Choroid plexus epithelial cell (primary cell): Measurements from ENCODE around the gene SLC29A3.

Experiments used
- DNase-seq: peaks from one replicate; pipeline ENCODE4 v3.0.0-alpha.2; 2010; ENCODE audit warnings: low read depth
- H3K4me3 ChIP-seq: 2 replicates; pipeline ENCODE4 v1.5.1; 2011; ENCODE audit warnings: low read depth, mild to moderate bottlenecking, control low read depth, low read length, moderate library complexity
- TF ChIP-seq, protein P1 (sequence below): conservative IDR thresholded peaks from 2 replicates; pipeline ENCODE4 v1.5.1; 2011; ENCODE audit warnings: low read depth, mild to moderate bottlenecking, control low read depth, inconsistent platforms, low read length, moderate library complexity

Gene SLC29A3

GRCh38 chr10:71342573-71343391 lies 23.7 kb downstream of the SLC29A3 start:
- TF ChIP-seq, protein P1, sequence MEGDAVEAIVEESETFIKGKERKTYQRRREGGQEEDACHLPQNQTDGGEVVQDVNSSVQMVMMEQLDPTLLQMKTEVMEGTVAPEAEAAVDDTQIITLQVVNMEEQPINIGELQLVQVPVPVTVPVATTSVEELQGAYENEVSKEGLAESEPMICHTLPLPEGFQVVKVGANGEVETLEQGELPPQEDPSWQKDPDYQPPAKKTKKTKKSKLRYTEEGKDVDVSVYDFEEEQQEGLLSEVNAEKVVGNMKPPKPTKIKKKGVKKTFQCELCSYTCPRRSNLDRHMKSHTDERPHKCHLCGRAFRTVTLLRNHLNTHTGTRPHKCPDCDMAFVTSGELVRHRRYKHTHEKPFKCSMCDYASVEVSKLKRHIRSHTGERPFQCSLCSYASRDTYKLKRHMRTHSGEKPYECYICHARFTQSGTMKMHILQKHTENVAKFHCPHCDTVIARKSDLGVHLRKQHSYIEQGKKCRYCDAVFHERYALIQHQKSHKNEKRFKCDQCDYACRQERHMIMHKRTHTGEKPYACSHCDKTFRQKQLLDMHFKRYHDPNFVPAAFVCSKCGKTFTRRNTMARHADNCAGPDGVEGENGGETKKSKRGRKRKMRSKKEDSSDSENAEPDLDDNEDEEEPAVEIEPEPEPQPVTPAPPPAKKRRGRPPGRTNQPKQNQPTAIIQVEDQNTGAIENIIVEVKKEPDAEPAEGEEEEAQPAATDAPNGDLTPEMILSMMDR, result no peak
- H3K4me3 ChIP-seq, result no peak overlapping the region
- no peak for DNase-seq

DNA sequence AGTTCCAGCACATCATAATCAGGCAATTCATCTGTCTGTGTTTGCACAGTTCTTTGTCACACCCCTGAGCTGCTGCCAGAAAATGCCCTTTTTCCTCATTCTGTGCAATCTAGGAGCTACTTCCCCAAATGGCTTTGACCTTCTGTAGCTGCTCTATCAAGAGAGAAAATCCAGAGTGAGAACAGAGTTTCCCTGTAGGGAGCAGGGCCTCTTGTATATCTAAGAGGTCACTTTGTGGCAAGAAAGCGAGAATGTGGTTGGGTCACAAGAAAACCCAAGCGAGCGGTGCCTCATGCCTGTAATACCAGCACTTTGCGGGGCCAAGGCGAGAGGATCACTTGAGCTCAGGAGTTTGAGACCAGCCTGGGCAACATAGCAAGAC lies 24.3 kb downstream of the SLC29A3 start:
- peak; percentile 60 for DNase-seq
- no peak overlapping the region for H3K4me3 ChIP-seq
- TF ChIP-seq, protein P1, result no peak

DNA sequence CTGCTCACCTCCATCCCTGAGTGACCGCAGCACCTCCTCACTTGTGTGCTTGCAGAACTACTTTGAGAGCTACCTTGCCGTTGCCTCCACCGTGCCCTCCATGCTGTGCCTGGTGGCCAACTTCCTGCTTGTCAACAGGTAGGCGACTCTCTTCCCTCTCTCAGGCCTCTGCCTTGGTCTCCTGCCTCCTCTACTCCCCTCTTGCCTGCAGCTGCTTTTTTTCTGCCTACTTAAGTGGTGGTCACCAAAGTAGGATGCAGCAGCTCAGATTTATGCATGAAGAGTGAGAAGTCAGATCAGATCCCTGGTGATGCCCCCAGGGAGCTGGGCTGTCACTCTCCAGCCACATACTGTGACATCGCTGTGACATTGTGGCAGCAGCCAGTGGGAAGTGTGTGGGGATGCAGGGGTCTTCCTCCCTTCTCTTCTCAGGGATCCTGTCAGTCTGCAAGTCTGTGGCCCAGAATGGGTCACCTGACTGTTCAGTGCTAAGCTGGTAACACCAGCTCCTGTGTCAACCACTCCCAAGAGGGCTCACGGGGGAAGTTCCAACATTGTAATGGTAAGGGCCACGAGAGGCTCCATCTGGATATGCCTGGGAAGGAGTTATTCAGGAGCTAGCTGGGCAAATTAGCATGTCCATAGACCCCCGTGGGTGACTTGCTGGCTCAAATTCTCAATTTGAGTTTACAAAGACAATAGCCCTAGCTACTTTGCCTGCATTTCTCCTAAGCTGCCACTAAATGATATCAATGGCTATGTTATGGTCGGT lies 25.3 kb downstream of the SLC29A3 start:
- no peak overlapping the region for H3K4me3 ChIP-seq
- no peak for DNase-seq
- TF ChIP-seq, protein P1, result no peak

DNA sequence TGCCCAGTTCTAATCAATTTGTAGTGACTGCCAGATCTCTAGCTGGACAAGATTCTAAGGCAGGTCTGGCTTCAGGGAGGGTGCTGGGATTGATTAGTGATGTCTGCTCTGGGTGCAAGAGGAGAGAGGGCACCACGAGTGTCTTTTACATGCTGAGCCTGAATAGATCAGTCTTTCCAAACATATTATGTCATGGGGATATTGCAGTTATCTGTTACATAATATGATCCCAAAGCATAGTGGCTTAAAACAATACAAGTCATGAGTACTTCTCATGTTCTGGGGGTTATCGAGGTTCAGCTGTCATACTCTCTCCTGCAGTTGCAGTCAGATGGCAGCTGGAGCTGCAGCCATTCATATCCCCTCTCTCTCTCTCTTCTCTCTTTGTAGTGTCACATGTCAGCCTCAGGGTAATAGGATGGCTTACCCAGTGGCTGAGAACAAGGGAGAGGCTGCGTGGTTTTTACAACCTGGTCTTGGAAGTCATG lies 26.0 kb downstream of the SLC29A3 start:
- DNase-seq, result no peak
- H3K4me3 ChIP-seq, result no peak overlapping the region
- TF ChIP-seq, protein P1, result no peak

DNA sequence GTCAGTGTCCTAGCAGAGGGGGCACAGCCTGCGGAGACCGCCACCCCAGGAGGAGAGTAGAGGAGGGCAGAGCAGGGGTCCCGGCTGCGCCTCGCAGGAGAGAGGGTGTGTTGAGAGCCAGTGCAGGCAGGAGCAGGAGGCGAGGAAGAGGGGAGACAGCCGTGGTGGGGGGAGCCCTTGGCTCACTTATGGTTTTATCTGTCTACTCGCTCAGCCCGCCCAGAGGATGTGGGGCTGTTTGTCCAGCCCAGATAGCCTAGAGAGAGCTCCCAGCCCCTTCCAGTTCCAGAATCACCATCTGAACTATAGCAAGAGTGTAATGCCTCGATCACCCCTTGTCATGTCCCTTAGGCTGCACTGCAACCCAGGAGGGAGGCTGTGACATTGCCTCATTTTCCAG lies 26.6 kb downstream of the SLC29A3 start:
- TF ChIP-seq, protein P1, result no peak
- no peak overlapping the region for H3K4me3 ChIP-seq
- DNase-seq, result no peak

DNA sequence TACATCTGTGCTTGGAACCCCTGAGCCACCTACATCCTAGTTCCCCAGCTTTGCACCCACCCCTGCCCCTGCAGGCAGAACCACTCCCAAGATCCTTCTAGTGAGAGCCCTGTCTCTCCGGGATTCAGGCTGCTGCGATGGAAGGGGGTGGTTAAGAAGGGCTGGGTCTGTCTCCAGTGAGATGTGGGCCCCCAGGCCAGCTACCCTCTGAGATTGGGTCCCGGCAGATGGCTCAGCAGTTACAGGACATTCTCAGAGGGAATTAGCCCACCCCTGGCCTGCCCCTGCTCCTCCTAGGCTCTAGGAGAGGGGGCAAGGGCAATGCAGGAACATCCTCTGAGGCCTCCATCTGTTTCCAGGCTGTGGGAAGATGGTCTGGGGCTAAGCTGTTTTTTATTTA lies 27.7 kb downstream of the SLC29A3 start:
- no peak overlapping the region for H3K4me3 ChIP-seq
- TF ChIP-seq, protein P1, result no peak
- no peak for DNase-seq
